H54 (cell line): Measurements from ENCODE around the gene FBXW11.
"Not testable (repeated sequence)": the region's sequence is repeated elsewhere in the genome, so short reads cannot be mapped to it uniquely, and the experiment has no call there.

ENCODE experiments used
- DNase-seq: peaks from one replicate; pipeline ENCODE4 v3.0.0; 2011; ENCODE audit warnings: low spot score, mixed read lengths; ENCODE audit not compliant: insufficient read length
- FAIRE-seq: peaks from 3 replicates; lab custom pipeline; 2011; peaks lifted over from hg19 to GRCh38; lab: Jason Lieb, UNC
- POLR2A ChIP-seq: IDR thresholded peaks from 2 replicates; pipeline ENCODE4 v1.6.1; 2011; ENCODE audit warnings: low read depth, mild to moderate bottlenecking, low read length

The FBXW11 gene

DNA sequence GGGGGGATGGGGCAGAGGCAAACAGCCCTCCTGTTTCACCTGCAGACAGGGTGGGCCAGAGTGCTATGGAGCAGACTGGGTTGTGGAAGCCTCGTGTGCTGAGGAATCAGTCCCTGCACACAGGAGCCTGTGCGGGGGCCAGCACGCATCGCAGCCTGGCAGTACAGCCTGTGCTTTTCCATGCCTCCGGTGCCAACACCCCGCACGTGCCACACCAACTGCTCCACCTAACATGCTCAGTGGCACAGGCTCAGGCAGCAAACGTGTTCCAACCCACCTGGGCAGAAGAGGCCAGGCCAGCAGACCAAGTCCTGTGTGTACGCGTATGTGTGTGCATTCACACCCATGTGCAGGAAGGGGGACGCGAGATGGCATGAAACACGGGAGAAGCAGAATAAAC lies 37.4 kb upstream of the FBXW11 start:
- FAIRE-seq (no peak), DNase-seq (no peak)
- no peak for TF ChIP-seq POLR2A

DNA sequence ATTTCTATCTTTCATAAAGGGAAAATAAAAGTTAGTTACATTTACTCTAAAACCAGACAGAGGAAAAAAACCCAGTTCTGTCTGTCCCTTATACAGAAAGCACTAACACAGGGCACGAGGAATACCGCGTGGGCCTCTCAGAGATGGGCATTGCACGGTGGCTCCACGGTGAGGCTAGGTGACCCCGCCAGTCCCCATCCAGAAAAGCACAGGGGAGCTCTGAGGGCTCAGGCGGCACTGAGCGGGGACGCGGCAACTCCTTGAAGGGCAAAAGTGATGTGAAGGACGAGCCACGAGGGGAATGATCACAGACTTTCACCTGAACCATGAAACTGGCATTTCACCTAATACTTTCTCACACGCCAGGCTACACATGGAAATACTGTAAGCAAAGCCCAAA lies 35.7 kb upstream of the FBXW11 start:
- no peak for TF ChIP-seq POLR2A
- no peak for DNase-seq
- no peak for FAIRE-seq

- DNase-seq: no peak
- TF ChIP-seq POLR2A: no peak
- no peak for FAIRE-seq
These were observed 31.7 kb upstream of the FBXW11 start for GRCh38 chr5:172038167-172038566.

DNA sequence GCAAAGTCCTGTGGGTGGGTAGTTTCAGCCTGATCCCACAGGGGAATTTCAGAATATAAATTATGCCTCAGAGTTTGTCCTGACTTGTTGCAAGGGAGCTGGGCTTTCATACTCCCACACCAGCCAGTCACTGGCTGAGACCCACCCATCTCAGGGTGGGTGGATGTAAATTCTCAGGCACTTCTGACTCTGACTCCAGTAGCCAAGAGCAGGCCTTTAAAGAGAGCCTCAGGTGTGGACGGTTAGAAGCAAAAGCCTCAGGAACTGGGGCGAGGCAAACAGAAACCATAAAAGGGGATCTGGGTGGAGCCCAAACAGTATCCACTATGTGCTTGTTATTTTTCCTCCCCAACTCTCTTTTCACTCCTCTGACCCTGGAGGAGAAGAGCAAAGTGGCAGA lies 28.6 kb upstream of the FBXW11 start:
- FAIRE-seq: no peak
- DNase-seq: no peak

DNA sequence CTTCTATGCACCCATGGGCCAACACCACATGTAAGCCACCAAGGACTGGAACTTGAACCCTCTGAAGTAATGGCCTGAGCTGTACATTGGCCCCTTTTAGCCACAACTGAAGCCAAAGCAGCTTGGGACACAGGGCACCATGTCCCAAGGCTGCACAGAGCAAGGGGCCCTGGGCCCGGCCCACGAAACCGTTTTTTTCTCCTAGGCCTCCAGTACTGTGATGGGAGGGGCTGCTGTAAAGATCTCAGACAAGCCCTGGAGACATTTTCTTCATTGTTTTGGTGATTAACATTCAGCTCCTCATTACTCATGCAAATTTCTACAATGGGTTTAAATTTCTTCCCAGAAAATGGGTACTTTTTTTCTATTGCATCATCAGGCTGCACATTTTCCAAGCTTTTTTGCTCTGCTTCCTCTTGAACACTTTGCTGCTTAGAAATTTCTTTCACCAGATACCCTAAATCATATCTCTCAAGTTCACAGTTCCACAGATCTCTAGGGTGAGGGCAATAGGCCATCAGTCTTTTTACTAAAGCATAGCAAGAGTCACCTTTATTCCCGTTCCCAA lies 25.5 kb upstream of the FBXW11 start:
- TF ChIP-seq POLR2A: no peak
- no peak for DNase-seq
- no peak for FAIRE-seq

More for the DNA sequence above, 28.6 kb upstream of the FBXW11 start:
- TF ChIP-seq POLR2A: no peak

GRCh38 chr5:172029876-172030275 lies 23.4 kb upstream of the FBXW11 start:
- DNase-seq (no peak), FAIRE-seq (no peak)
- no peak for TF ChIP-seq POLR2A

DNA sequence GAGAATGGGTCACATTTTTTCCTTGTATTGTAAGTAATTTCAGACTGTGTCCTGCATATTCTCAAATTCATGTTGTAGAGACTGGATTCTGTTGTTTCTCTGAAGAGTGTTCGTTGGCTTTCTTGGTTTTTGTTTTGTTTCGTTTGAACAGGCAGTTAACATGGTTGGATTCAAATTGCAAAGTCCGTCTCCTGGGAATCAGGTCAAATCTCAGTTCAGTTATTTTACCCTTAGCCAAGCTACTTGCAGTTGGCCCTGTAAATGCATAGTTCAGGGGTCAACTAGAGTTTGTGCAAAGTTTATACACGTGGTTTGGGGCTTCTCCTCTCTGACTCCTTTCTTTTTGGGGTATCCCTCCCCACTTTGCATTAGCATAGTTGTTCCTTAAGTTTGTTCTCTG lies 21.7 kb upstream of the FBXW11 start:
- DNase-seq (no peak), FAIRE-seq (no peak)
- TF ChIP-seq POLR2A: no peak

- not testable (repeated sequence) for FAIRE-seq, DNase-seq
These were observed 13.8 kb upstream of the FBXW11 start for GRCh38 chr5:172020110-172020786.

DNA sequence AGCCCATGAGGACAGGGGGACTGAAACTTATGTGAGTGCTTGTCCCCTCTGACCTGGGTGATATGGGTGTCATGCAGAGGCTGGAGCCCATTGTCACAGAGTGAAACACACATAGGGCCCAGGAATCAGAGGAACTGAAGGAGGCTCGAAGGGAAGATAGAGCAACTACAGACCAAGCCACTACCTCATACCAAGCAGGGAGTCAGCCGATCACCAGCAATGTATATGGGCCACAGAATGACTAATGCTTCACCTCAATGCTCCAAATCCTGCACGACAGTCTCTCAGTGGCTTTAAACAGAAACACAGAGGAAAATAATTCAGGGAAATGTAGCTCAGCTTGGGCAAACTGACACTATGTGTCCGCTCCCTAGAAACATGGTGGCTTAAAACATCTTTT lies 8.9 kb upstream of the FBXW11 start:
- FAIRE-seq (no peak), DNase-seq (no peak)
- TF ChIP-seq POLR2A: no peak

- FAIRE-seq (no peak), DNase-seq (no peak)
- no peak for TF ChIP-seq POLR2A
These were observed 3.8 kb upstream of the FBXW11 start for GRCh38 chr5:172010278-172010677.

DNA sequence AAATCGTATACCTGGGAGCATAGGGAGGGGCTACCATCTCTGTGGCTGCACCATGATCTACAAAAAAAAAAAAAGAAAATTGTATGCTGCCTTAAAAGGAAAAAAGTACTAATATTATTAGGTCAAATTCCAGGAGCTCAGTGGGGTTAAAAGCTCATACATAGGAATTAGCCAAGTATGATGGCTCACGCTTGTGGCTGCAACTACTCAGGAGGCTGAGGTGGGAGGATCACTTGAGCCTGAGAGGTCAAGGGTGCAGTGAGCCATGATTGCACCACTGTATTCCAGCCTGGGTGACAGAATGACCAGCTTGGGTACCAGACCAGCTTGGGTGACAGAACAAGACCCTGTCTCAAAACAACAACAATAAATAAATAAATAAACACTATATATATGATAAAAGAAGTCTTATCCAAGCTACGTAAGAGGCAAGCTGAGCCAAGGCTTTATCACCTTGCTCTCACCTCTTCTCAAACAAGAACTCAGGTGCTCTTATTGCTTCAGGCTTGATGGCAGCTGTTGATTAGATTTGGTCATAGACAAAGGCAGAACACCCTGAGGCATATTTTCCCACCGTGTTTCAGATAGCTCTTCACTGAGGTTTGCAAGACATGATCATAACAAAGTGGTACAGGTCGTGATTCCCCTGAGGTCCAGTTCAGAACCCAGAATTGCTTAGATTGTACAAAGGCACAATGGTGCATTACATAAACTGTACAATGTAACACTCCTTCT lies 3.3 kb upstream of the FBXW11 start:
- FAIRE-seq (no peak), DNase-seq (no peak)
- TF ChIP-seq POLR2A: no peak

GRCh38 chr5:172008689-172009141 lies 2.3 kb upstream of the FBXW11 start:
- no peak for DNase-seq
- TF ChIP-seq POLR2A: no peak
- FAIRE-seq: no peak

GRCh38 chr5:172008111-172008455 lies 1.6 kb upstream of the FBXW11 start:
- no peak for FAIRE-seq
- no peak for DNase-seq
- TF ChIP-seq POLR2A: no peak

GRCh38 chr5:172007175-172008110 lies 1.0 kb upstream of the FBXW11 start:
- FAIRE-seq (no peak), DNase-seq (no peak)
- no peak for TF ChIP-seq POLR2A
